IMR-90 (cell line): ENCODE results near the gene GATA5. TPM values are rescaled to one million over a fixed set of nuclear protein-coding genes. Genes with fewer than 3 reads are reported as not detected.

Experiments
- ATAC-seq: fragments of 200-7000 bp; cut with Tn5 transposase; 2 replicates; pipeline ENCODE4 v1.9.1; 2020; ENCODE audit warnings: low read depth, mild to moderate bottlenecking, moderate library complexity
- BruUV-seq: library from RNA; stranded (reverse); fragments of 400-500 nt; replicated peaks from 2 replicates; lab custom pipeline; 2021; lab: Mats Ljungman, UMichigan
- CTCF ChIA-PET: fragments of 300-600 bp; formaldehyde crosslinking; extraction: SDS; loops from one replicate; lab custom pipeline; 2021; ENCODE audit warnings: antibody characterized with exemption; lab: Yijun Ruan, JAX
- POLR2A ChIA-PET: fragments of 300-600 bp; sonication (Branson Sonifier 250); formaldehyde crosslinking; loops from one replicate; lab custom pipeline; 2022; ENCODE audit warnings: antibody characterized with exemption; ENCODE audit not compliant: unreplicated experiment; lab: Charles Lee
- DNase-seq: peaks from one replicate; pipeline ENCODE4 v3.0.0; 2013
- H2AFZ ChIP-seq: replicated peaks from 2 replicates; pipeline ENCODE3; 2013; ENCODE audit warnings: low read length, mild to moderate bottlenecking; ENCODE audit not compliant: poor library complexity
- H2AK5ac ChIP-seq: 2 replicates; pipeline ENCODE4 v1.6.1; 2013; ENCODE audit warnings: low read depth, low read length, inconsistent platforms
- H2AK9ac ChIP-seq: replicated peaks from 2 replicates; pipeline ENCODE3; 2013; ENCODE audit warnings: mild to moderate bottlenecking, low read depth, low read length, moderate library complexity; ENCODE audit not compliant: poor library complexity
- H2BK120ac ChIP-seq: 2 replicates; pipeline ENCODE4 v1.6.1; 2013; ENCODE audit warnings: low read depth, low read length, inconsistent platforms
- H2BK15ac ChIP-seq: 3 replicates; pipeline ENCODE4 v1.6.1; 2013; ENCODE audit warnings: low read depth, low read length, inconsistent platforms
- H2BK20ac ChIP-seq: 2 replicates; pipeline ENCODE4 v1.6.1; 2013; ENCODE audit warnings: low read depth, mild to moderate bottlenecking, inconsistent platforms, low read length, moderate library complexity
- H2BK5ac ChIP-seq: 2 replicates; pipeline ENCODE4 v1.6.1; 2013; ENCODE audit warnings: mild to moderate bottlenecking, low read depth, low read length, inconsistent platforms; ENCODE audit not compliant: poor library complexity, severe bottlenecking
- H3K14ac ChIP-seq: replicated peaks from 2 replicates; pipeline ENCODE4 v1.6.1; 2013; ENCODE audit warnings: low read depth, low read length, inconsistent platforms
- H3K18ac ChIP-seq: 2 replicates; pipeline ENCODE4 v1.6.1; 2013; ENCODE audit warnings: low read depth, low read length, control low read depth
- H3K23ac ChIP-seq: 2 replicates; pipeline ENCODE4 v1.6.1; 2013; ENCODE audit warnings: low read depth, low read length, inconsistent platforms
- H3K27ac ChIP-seq: 2 replicates; pipeline ENCODE4 v1.5.1; 2013; ENCODE audit warnings: mild to moderate bottlenecking, control low read depth, low read length; ENCODE audit not compliant: insufficient read depth
- H3K27me3 ChIP-seq: 2 replicates; pipeline ENCODE4 v1.6.1; 2013; ENCODE audit warnings: low read length; ENCODE audit not compliant: control insufficient read depth, insufficient read depth
- H3K36me3 ChIP-seq: 2 replicates; pipeline ENCODE4 v1.6.1; 2013; ENCODE audit warnings: low read length, mixed read lengths; ENCODE audit not compliant: control insufficient read depth, insufficient read depth
- H3K4ac ChIP-seq: 2 replicates; pipeline ENCODE4 v1.6.1; 2013; ENCODE audit warnings: low read depth, low read length, inconsistent platforms
- H3K4me1 ChIP-seq: 2 replicates; pipeline ENCODE4 v1.6.1; 2013; ENCODE audit warnings: low read length, mixed read lengths; ENCODE audit not compliant: control insufficient read depth, insufficient read depth
- H3K4me2 ChIP-seq: 2 replicates; pipeline ENCODE4 v1.6.1; 2013; ENCODE audit warnings: low read depth, mild to moderate bottlenecking, control low read depth, low read length, moderate library complexity
- H3K4me3 ChIP-seq: 2 replicates; pipeline ENCODE4 v1.5.1; 2013; ENCODE audit warnings: low read depth, mild to moderate bottlenecking, control low read depth, low read length, moderate library complexity; ENCODE audit not compliant: insufficient read depth
- H3K56ac ChIP-seq: 2 replicates; pipeline ENCODE4 v1.6.1; 2013; ENCODE audit warnings: low read length, inconsistent platforms; ENCODE audit not compliant: insufficient read depth; ENCODE audit errors: extremely low read depth
- H3K79me1 ChIP-seq, 2 experiments: 2 replicates each; pipeline ENCODE4 v1.6.1; 2013; ENCODE audit warnings: low read length in 2 of 2, inconsistent platforms in 1 of 2, low read depth in 1 of 2
- H3K9ac ChIP-seq: 2 replicates; pipeline ENCODE4 v1.6.1; 2013; ENCODE audit warnings: low read depth, low read length, control low read depth
- H3K9me1 ChIP-seq: 2 replicates; pipeline ENCODE4 v1.6.1; 2013; ENCODE audit warnings: low read length, inconsistent platforms; ENCODE audit not compliant: insufficient read depth
- H3K9me3 ChIP-seq: 2 replicates; pipeline ENCODE4 v1.6.1; 2013; ENCODE audit warnings: low read length; ENCODE audit not compliant: control insufficient read depth, insufficient read depth
- H4K20me1 ChIP-seq: 2 replicates; pipeline ENCODE4 v1.6.1; 2013; ENCODE audit warnings: low read length, inconsistent platforms; ENCODE audit not compliant: insufficient read depth
- H4K5ac ChIP-seq: 2 replicates; pipeline ENCODE4 v1.6.1; 2013; ENCODE audit warnings: mild to moderate bottlenecking, low read depth, low read length, control low read depth
- H4K8ac ChIP-seq, 2 experiments: 2 replicates each; pipeline ENCODE4 v1.6.1; 2013; ENCODE audit warnings: low read depth in 2 of 2, low read length in 2 of 2, control low read depth in 1 of 2, inconsistent platforms in 1 of 2
- H4K91ac ChIP-seq: 2 replicates; pipeline ENCODE4 v1.6.1; 2013; ENCODE audit warnings: low read depth, low read length, inconsistent platforms; ENCODE audit not compliant: insufficient read depth
- CEBPB ChIP-seq: IDR thresholded peaks from 2 replicates; pipeline ENCODE4 v1.6.1; 2012; ENCODE audit warnings: low read depth, low read length, improper control_type of control experiment
- CHD1 ChIP-seq: IDR thresholded peaks from 2 replicates; pipeline ENCODE4 v1.6.1; 2012; ENCODE audit warnings: low read depth, low read length, improper control_type of control experiment
- MAFK ChIP-seq: IDR thresholded peaks from 2 replicates; pipeline ENCODE4 v1.6.1; 2012; ENCODE audit warnings: low read depth, low read length, improper control_type of control experiment
- MAZ ChIP-seq: IDR thresholded peaks from 2 replicates; pipeline ENCODE4 v1.6.1; 2012; ENCODE audit warnings: low read depth, mild to moderate bottlenecking, low read length, improper control_type of control experiment, moderate library complexity, borderline replicate concordance
- RAD21 ChIP-seq: IDR thresholded peaks from 2 replicates; pipeline ENCODE4 v1.6.1; 2012; ENCODE audit warnings: low read length, improper control_type of control experiment
- RCOR1 ChIP-seq: IDR thresholded peaks from 2 replicates; pipeline ENCODE4 v1.6.1; 2012; ENCODE audit warnings: mild to moderate bottlenecking, low read length, improper control_type of control experiment; ENCODE audit not compliant: insufficient replicate concordance
- RFX5 ChIP-seq: IDR thresholded peaks from 2 replicates; pipeline ENCODE4 v1.8.0; 2012; ENCODE audit warnings: low read depth, mild to moderate bottlenecking, low read length, moderate library complexity
- WGBS, 2 experiments: methylation state at CpG; one replicate each; pipeline versions ENCODE4 v1.1.5 to v1.1.7; 2013; ENCODE audit warnings: missing lambda C conversion rate in 2 of 2; ENCODE audit not compliant: insufficient read length in 1 of 2; ENCODE audit errors: extremely low coverage in 2 of 2; 5-methylcytosine and 5-hydroxymethylcytosine counted together
- dilution Hi-C: fragments of 300-500 bp; cut with HindIII; formaldehyde crosslinking; loops from one replicate; pipeline ENCODE4 v1.14.3; 2018; ENCODE audit warnings: low sequenced_read_pairs; ENCODE audit not compliant: unreplicated experiment
- in situ Hi-C: fragments of 300-500 bp; cut with MboI; formaldehyde crosslinking; loops from 3 replicates; pipeline ENCODE4 v1.14.3; 2019; ENCODE audit warnings: low sequenced_read_pairs, inconsistent platforms, mixed read lengths
- intact Hi-C: fragments of 100-400 bp; cut with micrococcal nuclease; formaldehyde crosslinking; loops from 2 replicates; pipeline ENCODE4 v1.10.0; 2022
- polyA plus RNA-seq, 3 experiments: library from polyadenylated mRNA; depleted of rRNA; stranded (reverse); fragments of >200 nt; gene quantifications; 2 replicates each; pipeline ENCODE4 v1.2.3, GENCODE V29; 2012; ENCODE audit warnings: low replicate concordance in 1 of 3
- total RNA-seq: library from RNA; depleted of rRNA; stranded (reverse); fragments of >200 nt; gene quantifications from 2 replicates; pipeline ENCODE4 v1.2.3, GENCODE V29; 2012

Gene GATA5
- total and polyA plus RNA-seq, 2 of the 4 experiments (the other 2 are of a cell fraction) = not detected

DNA sequence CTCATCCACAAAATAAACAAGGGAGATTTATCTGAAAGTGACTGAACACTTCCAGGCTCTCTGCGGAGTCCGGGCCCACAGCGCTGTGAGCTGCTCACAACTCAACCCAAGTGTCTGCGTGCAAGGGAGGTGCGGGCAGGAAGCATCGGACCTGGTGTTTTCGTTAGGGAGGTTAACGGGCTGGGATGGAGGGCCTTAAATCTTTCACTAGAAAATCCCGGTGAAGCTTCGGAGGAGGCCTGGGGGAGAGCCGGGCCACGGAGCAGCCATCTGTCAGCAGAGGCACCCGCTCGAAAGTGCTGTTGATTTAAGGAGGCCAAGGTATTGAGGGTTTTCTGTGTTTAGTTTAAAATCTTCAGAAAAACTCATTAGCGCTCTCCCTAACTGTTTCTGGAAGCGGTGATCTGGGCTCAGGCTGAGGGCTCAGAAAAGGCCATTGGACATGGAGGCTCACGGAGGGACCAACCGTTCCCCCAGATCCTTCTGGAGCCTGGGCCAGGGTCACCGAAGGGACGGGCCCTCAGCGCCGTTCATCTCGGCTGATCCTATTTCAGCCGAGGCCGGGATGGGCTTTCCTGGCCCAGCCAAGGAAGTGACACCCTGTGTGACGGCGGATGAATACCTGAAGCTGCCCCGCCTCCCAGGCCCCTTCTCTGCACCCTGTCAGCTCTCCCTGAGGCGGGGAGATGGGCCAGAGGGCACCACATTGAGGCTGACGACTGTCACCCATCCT, 20.7 kb downstream of the GATA5 start:
- in situ Hi-C loops (no loop called here), dilution Hi-C loops (no loop called here), intact Hi-C loops (no loop called here)
- H3K36me3 ChIP-seq = no peaks in the 10 kb centered on the region
- H3K9ac ChIP-seq = no peak overlapping the region
- no peaks in the 10 kb centered on the region for H3K79me1 ChIP-seq
- peaks cover 64% of the 10 kb centered on the region for H3K27me3 ChIP-seq
- no peak overlapping the region for H3K14ac ChIP-seq
- no peak for TF ChIP-seq CEBPB
- no peak for TF ChIP-seq RFX5
- no peak for TF ChIP-seq RAD21
- TF ChIP-seq CHD1 = no peak
- no peak for TF ChIP-seq MAFK
- TF ChIP-seq MAZ = no peak
- no peak for TF ChIP-seq RCOR1
- no peak overlapping the region for H2BK15ac ChIP-seq
- H3K4me3 ChIP-seq = no peak overlapping the region
- no peak overlapping the region for H4K5ac ChIP-seq
- no peak overlapping the region for H3K23ac ChIP-seq
- H3K56ac ChIP-seq = no peak overlapping the region
- H3K4me1 ChIP-seq = no peaks in the 10 kb centered on the region
- CTCF ChIA-PET = no interaction called here
- H2AK5ac ChIP-seq = no peak overlapping the region
- ATAC-seq (no peak), DNase-seq (no peak)
- H2BK5ac ChIP-seq = no peak overlapping the region
- no peak overlapping the region for H2BK120ac ChIP-seq
- no peak overlapping the region for H2BK20ac ChIP-seq
- 53% methylated on average over 11 of the region's 30 CpGs; no CpG with 5 or more reads in 1 of the 2 experiments for WGBS, 2 experiments
- H3K9me3 ChIP-seq = no peaks in the 10 kb centered on the region
- no peaks in the 10 kb centered on the region for H3K9me1 ChIP-seq
- no peak overlapping the region for H2AK9ac ChIP-seq
- H4K8ac ChIP-seq = no peak overlapping the region
- no peak overlapping the region for H3K27ac ChIP-seq
- H3K4ac ChIP-seq = no peak overlapping the region
- H3K18ac ChIP-seq = no peak overlapping the region
- H2AFZ ChIP-seq = peak overlapping the region; percentile 21
- POLR2A ChIA-PET = no interaction called here
- BruUV-seq = no TSS peak
- H3K4me2 ChIP-seq = no peak overlapping the region
- H4K20me1 ChIP-seq = no peaks in the 10 kb centered on the region
- H4K91ac ChIP-seq = no peak overlapping the region
